CD4-positive, alpha-beta memory T cell (primary cell): ENCODE results near the gene MAPK6. TPM values are rescaled to one million over a fixed set of nuclear protein-coding genes. Genes with fewer than 3 reads are reported as not detected.
A peak's percentile ranks its signal among the peaks of the same experiment; 100 is the strongest.
"Not testable (repeated sequence)": the region's sequence is repeated elsewhere in the genome, so short reads cannot be mapped to it uniquely, and the experiment has no call there.

Experiments used
- CTCF ChIA-PET: fragments of 350-600 bp; sonication (Branson Sonifier 250); formaldehyde crosslinking; loops from one replicate; lab custom pipeline; 2021; ENCODE audit warnings: inconsistent platforms; ENCODE audit not compliant: partially characterized antibody; lab: Charles Lee
- POLR2A ChIA-PET: fragments of 350-600 bp; sonication (Branson Sonifier 250); formaldehyde crosslinking; loops from one replicate; lab custom pipeline; 2021; ENCODE audit not compliant: partially characterized antibody; lab: Charles Lee
- DNase-seq, 5 donors: peaks; one replicate each; pipeline versions ENCODE4 v3.0.0 to v3.0.0-alpha.2; 2020 to 2022; ENCODE audit warnings: mixed read lengths in 1 of 5
- H3K27ac ChIP-seq: one replicate; pipeline ENCODE4 v1.7.0; 2013; ENCODE audit warnings: low read depth, low read length
- H3K27me3 ChIP-seq: 2 replicates; pipeline ENCODE4 v1.7.0; 2013; ENCODE audit warnings: mild to moderate bottlenecking, low read length, moderate library complexity; ENCODE audit not compliant: insufficient read depth
- H3K36me3 ChIP-seq: 2 replicates; pipeline ENCODE4 v1.7.0; 2013; ENCODE audit warnings: mild to moderate bottlenecking, low read length, moderate library complexity; ENCODE audit not compliant: insufficient read depth
- H3K4me1 ChIP-seq: 2 replicates; pipeline ENCODE4 v1.7.0; 2013; ENCODE audit warnings: mild to moderate bottlenecking, low read length, moderate library complexity; ENCODE audit not compliant: insufficient read depth
- H3K4me3 ChIP-seq, 2 donors: one replicate each; pipeline ENCODE4 v1.7.0; 2013; ENCODE audit warnings: low read length in 2 of 2, mild to moderate bottlenecking in 1 of 2
- H3K9me3 ChIP-seq, 2 donors: one replicate each; pipeline ENCODE4 v1.7.0; 2013; ENCODE audit warnings: low read length in 2 of 2, control low read depth in 1 of 2; ENCODE audit not compliant: control insufficient read depth in 1 of 2
- H3K27ac Mint-ChIP-seq, 7 donors: one replicate each; pipeline ENCODE4 v1.8.0; 2020 to 2021; ENCODE audit warnings: mixed read lengths in 7 of 7, mild to moderate bottlenecking in 6 of 7, inconsistent platforms in 3 of 7, moderate library complexity in 3 of 7
- H3K27me3 Mint-ChIP-seq, 2 donors: one replicate each; pipeline ENCODE4 v1.8.0; 2020 to 2021; ENCODE audit warnings: mixed read lengths in 2 of 2
- H3K36me3 Mint-ChIP-seq, 2 donors: one replicate each; pipeline ENCODE4 v1.8.0; 2020 to 2021; ENCODE audit warnings: mixed read lengths in 2 of 2, inconsistent platforms in 1 of 2, mild to moderate bottlenecking in 1 of 2
- H3K4me1 Mint-ChIP-seq, 4 donors: one replicate each; pipeline ENCODE4 v1.8.0; 2020 to 2021; ENCODE audit warnings: mixed read lengths in 4 of 4, mild to moderate bottlenecking in 1 of 4
- H3K4me3 Mint-ChIP-seq, 8 donors: one replicate each; pipeline ENCODE4 v1.8.0; 2020 to 2021; ENCODE audit warnings: mixed read lengths in 8 of 8, mild to moderate bottlenecking in 7 of 8, moderate library complexity in 6 of 8, inconsistent platforms in 3 of 8
- H3K9me3 Mint-ChIP-seq, 8 donors: one replicate each; pipeline ENCODE4 v1.8.0; 2020 to 2021; ENCODE audit warnings: mixed read lengths in 8 of 8, mild to moderate bottlenecking in 5 of 8, inconsistent platforms in 3 of 8, moderate library complexity in 1 of 8
- intact Hi-C: fragments of 100-400 bp; cut with micrococcal nuclease; formaldehyde crosslinking; loops from one replicate; pipeline ENCODE4 v1.15.1; 2023
- polyA plus RNA-seq, 2 donors: library from polyadenylated mRNA; unstranded; fragments of 300-500 nt; fragmentation: Illumina TruSeq; gene quantifications; one replicate each; pipeline ENCODE4 v1.2.3, GENCODE V29; 2021
- total RNA-seq, 2 experiments: library from RNA; stranded (reverse); gene quantifications; one replicate each; pipeline ENCODE4 v1.2.3, GENCODE V29; 2021

MAPK6 gene
- total and polyA plus RNA-seq, 4 experiments from 2014 or later: 7.1 to 24.0 (median 13.1) TPM

GRCh38 chr15:52039925-52040781 lies 21.1 kb downstream of the MAPK6 start:
- Mint-ChIP-seq H3K27ac (peak overlapping the region; percentile 13 to 86 (median 77)), H3K4me3 (peak overlapping the region in 3 of 8 donors; percentile 5 to 33 (median 9)), H3K4me1 (peaks cover 44 to 67% (median 55%) of the 10 kb centered on the region in 4 donors), H3K36me3 (peaks cover 3 to 9% of the 10 kb centered on the region in 2 donors), H3K9me3 (peaks cover 0 to under 1% (median 0%) of the 10 kb centered on the region in 8 donors), H3K27me3 (no peaks in the 10 kb centered on the region)
- Histone ChIP-seq H3K9me3 (no peaks in the 10 kb centered on the region), H3K4me3 (no peak overlapping the region), H3K27ac (no peak overlapping the region), H3K36me3 (no peaks in the 10 kb centered on the region), H3K4me1 (peaks cover 48% of the 10 kb centered on the region), H3K27me3 (no peaks in the 10 kb centered on the region)
- ChIA-PET POLR2A (interaction anchor here (0.8 to 2.0 kb wide), 3 partner anchors 8 to 69 kb away, joined by 3 to 7 read pairs (median 5); partner anchors contain the start of gene LEO1), CTCF (interaction anchor here (0.7 to 1.8 kb wide), 4 partner anchors 10 to 57 kb away, joined by 3 to 9 read pairs (median 6); no protein-coding TSS in a partner anchor)
- DNase-seq: no peak
- intact Hi-C loops: no loop called here

GRCh38 chr15:52042051-52042851 lies 23.2 kb downstream of the MAPK6 start:
- Mint-ChIP-seq H3K27me3 (no peaks in the 10 kb centered on the region), H3K27ac (peak overlapping the region in 4 of 7 donors; percentile 2 to 64 (median 42)), H3K4me1 (peaks cover 61 to 82% (median 71%) of the 10 kb centered on the region in 4 donors), H3K36me3 (peaks cover 3 to 9% of the 10 kb centered on the region in 2 donors), H3K9me3 (no peaks in the 10 kb centered on the region), H3K4me3 (peak overlapping the region in 1 of 8 donors; percentile 25)
- Histone ChIP-seq H3K4me3 (no peak overlapping the region), H3K36me3 (no peaks in the 10 kb centered on the region), H3K27ac (no peak overlapping the region), H3K4me1 (peaks cover 63% of the 10 kb centered on the region), H3K27me3 (no peaks in the 10 kb centered on the region), H3K9me3 (no peaks in the 10 kb centered on the region)
- POLR2A ChIA-PET: interaction anchor here (1.8 to 6.6 kb wide), 2 partner anchors 22 to 70 kb away, joined by 6 to 87 read pairs; partner anchors contain the start of genes LEO1 and MAPK6
- CTCF ChIA-PET: interaction anchor here (1.1 to 1.3 kb wide), 2 partner anchors 9 to 37 kb away, joined by 3 to 5 read pairs; no protein-coding TSS in a partner anchor
- DNase-seq: no peak
- intact Hi-C loops: no loop called here

GRCh38 chr15:52045795-52046298 lies 26.8 kb downstream of the MAPK6 start:
- DNase-seq: peak; percentile 68 to 78 (median 72)
- H3K27me3 ChIP-seq, H3K27me3 Mint-ChIP-seq, H3K9me3 Mint-ChIP-seq, H3K9me3 ChIP-seq, H3K36me3 ChIP-seq: not testable (repeated sequence)
- H3K4me3 ChIP-seq: peak overlapping the region; percentile 8 to 29
- H3K27ac Mint-ChIP-seq: peak overlapping the region; percentile 52 to 95 (median 87)
- intact Hi-C loops: loop anchor here (1.0 to 2.0 kb wide), 4 partner anchors 27 to 75 kb away; partner anchors contain the start of genes LEO1 and MAPK6
- peak overlapping the region; percentile 28 for H3K27ac ChIP-seq
- ChIA-PET CTCF (interaction anchor here (0.6 to 4.3 kb wide), 14 partner anchors 8 to 158 kb away, joined by 3 to 48 read pairs (median 5); partner anchors contain the start of gene LEO1), POLR2A (interaction anchor here (0.7 to 6.6 kb wide), 12 partner anchors 8 to 171 kb away, joined by 3 to 87 read pairs (median 6); partner anchors contain the start of genes LEO1 and MAPK6)
- peaks cover 10 to 18% of the 10 kb centered on the region in 2 donors for H3K36me3 Mint-ChIP-seq
- H3K4me1 ChIP-seq: peaks cover 43% of the 10 kb centered on the region
- peaks cover 38 to 53% (median 45%) of the 10 kb centered on the region in 4 donors for H3K4me1 Mint-ChIP-seq
- peak overlapping the region; percentile 52 to 82 (median 74) for H3K4me3 Mint-ChIP-seq

DNA sequence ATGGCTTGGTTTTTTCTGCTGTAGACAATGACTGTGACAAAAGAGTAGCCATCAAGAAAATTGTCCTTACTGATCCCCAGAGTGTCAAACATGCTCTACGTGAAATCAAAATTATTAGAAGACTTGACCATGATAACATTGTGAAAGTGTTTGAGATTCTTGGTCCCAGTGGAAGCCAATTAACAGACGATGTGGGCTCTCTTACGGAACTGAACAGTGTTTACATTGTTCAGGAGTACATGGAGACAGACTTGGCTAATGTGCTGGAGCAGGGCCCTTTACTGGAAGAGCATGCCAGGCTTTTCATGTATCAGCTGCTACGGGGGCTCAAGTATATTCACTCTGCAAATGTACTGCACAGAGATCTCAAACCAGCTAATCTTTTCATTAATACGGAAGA lies 27.5 kb downstream of the MAPK6 start:
- CTCF ChIA-PET: interaction anchor here (1.0 to 4.3 kb wide), 12 partner anchors 11 to 159 kb away, joined by 3 to 48 read pairs (median 6); partner anchors contain the start of gene LEO1
- not testable (repeated sequence) for H3K27me3 Mint-ChIP-seq, DNase-seq, H3K9me3 ChIP-seq, H3K4me3 ChIP-seq, H3K9me3 Mint-ChIP-seq, H3K36me3 ChIP-seq, H3K27me3 ChIP-seq
- H3K36me3 Mint-ChIP-seq: peaks cover 10 to 20% of the 10 kb centered on the region in 2 donors
- peaks cover 36 to 46% (median 40%) of the 10 kb centered on the region in 4 donors for H3K4me1 Mint-ChIP-seq
- POLR2A ChIA-PET: interaction anchor here (0.8 to 6.6 kb wide), 10 partner anchors 9 to 170 kb away, joined by 3 to 87 read pairs (median 6); partner anchors contain the start of genes LEO1 and MAPK6
- H3K4me1 ChIP-seq: peaks cover 41% of the 10 kb centered on the region
- peak overlapping the region; percentile 52 to 95 (median 87) for H3K27ac Mint-ChIP-seq
- intact Hi-C loops: loop anchor here (2.0 kb wide), 1 partner anchor 32 kb away; no protein-coding TSS in a partner anchor
- H3K4me3 Mint-ChIP-seq: peak overlapping the region in 5 of 8 donors; percentile 29 to 82 (median 75)
- H3K27ac ChIP-seq: peak overlapping the region; percentile 28

DNA sequence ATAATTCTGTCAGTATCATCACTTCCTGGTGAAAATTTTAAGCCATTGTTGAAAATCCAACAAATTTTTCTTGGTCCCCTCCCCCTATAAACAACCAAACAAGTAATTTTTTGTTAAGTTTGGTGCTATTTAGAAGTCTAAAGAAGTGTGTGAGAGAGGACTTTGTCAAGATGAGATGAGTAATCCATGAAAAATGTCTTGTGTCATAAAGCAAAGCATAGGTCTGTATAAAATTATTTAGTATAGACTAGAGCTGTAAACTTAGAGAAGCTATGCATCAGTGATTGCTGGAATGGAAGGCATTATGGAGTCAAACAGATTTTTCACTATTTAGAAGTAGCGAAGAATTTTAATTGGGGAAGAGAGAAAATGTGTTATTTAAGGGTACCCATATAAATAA lies 31.4 kb downstream of the MAPK6 start:
- no peak for DNase-seq
- Histone ChIP-seq H3K4me1 (peaks cover 14% of the 10 kb centered on the region), H3K4me3 (no peak overlapping the region), H3K27ac (no peak overlapping the region), H3K9me3 (no peaks in the 10 kb centered on the region), H3K27me3 (no peaks in the 10 kb centered on the region), H3K36me3 (no peaks in the 10 kb centered on the region)
- intact Hi-C loops: no loop called here
- H3K4me1 Mint-ChIP-seq: peaks cover 17 to 21% (median 19%) of the 10 kb centered on the region in 4 donors
- H3K27ac Mint-ChIP-seq: peak overlapping the region in 2 of 7 donors; percentile 43 to 82
- H3K9me3 Mint-ChIP-seq: peaks cover 0 to 2% (median 0%) of the 10 kb centered on the region in 8 donors
- H3K4me3 Mint-ChIP-seq: no peak overlapping the region
- peaks cover 20 to 35% of the 10 kb centered on the region in 2 donors for H3K36me3 Mint-ChIP-seq
- POLR2A ChIA-PET: no interaction called here
- CTCF ChIA-PET: no interaction called here
- no peaks in the 10 kb centered on the region for H3K27me3 Mint-ChIP-seq

DNA sequence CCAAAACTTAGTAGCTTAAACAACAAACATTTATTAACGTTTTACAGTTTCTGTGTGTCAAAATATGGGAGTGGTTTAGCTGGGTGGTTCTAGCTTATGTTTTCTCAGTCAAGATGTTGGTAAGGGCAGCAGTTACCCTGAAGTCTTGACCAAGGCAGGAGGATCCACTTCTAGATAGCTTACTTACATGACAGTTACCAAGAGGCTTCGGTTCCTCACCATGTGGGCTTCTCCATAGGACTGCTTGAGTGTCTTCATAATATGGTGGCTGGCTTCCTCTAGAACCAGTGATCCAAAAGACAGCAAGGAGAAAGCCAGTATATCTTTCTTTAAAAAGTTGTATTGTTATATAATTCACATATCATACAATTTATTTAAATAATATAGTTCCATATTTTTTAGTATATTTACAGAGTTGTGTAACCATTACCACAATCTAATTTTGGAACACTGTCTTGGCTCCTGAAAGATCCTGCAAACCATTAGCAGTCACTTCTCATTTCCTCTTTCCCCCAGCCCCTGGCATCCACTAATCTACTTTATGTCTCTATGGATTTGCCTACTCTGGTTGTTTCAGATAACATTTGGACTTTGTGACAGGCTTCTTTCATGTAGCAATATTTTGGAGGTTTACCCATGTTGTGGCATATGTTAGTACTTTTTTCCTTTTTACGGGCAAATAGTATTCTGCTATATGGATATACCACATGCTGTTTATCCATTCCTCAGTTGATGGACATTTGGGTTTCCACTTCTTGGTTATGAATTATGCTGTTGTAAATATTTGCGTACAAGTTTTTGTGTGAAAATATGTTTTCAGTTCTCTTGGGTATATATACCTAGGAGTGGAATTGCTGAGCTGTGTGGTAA lies 33.3 kb downstream of the MAPK6 start:
- H3K27ac Mint-ChIP-seq: peak overlapping the region in 2 of 7 donors; percentile 37 to 46
- POLR2A ChIA-PET: interaction anchor here (0.6 kb wide), 1 partner anchor 84 kb away, joined by 3 read pairs; no protein-coding TSS in a partner anchor
- CTCF ChIA-PET: interaction anchor here (0.8 to 1.0 kb wide), 2 partner anchors 9 to 18 kb away, joined by 3 read pairs; no protein-coding TSS in a partner anchor
- no peak overlapping the region for H3K4me3 Mint-ChIP-seq
- no peaks in the 10 kb centered on the region for H3K4me1 ChIP-seq
- no peak overlapping the region for H3K4me3 ChIP-seq
- no peak overlapping the region for H3K27ac ChIP-seq
- H3K4me1 Mint-ChIP-seq: peaks cover 3 to 6% (median 4%) of the 10 kb centered on the region in 4 donors
- H3K27me3 Mint-ChIP-seq: no peaks in the 10 kb centered on the region
- H3K9me3 ChIP-seq: no peaks in the 10 kb centered on the region
- peaks cover 0 to 2% (median 0%) of the 10 kb centered on the region in 8 donors for H3K9me3 Mint-ChIP-seq
- H3K36me3 Mint-ChIP-seq: peaks cover 20 to 35% of the 10 kb centered on the region in 2 donors
- no peak for DNase-seq
- peaks cover 9% of the 10 kb centered on the region for H3K36me3 ChIP-seq
- intact Hi-C loops: no loop called here
- H3K27me3 ChIP-seq: no peaks in the 10 kb centered on the region
